Type B pancreatic cell (in vitro differentiated cells): ENCODE data around the gene TTC36. TPM values are rescaled to one million over a fixed set of nuclear protein-coding genes. Genes with fewer than 3 reads are reported as not detected.
"Not testable (repeated sequence)": the region's sequence is repeated elsewhere in the genome, so short reads cannot be mapped to it uniquely, and the experiment has no call there.

Experiments used
- DNase-seq: peaks from one replicate; pipeline ENCODE4 v3.0.0; 2021; ENCODE audit warnings: mixed read lengths; ENCODE audit not compliant: unreplicated experiment; ENCODE audit errors: extremely low spot score
- H3K27ac Mint-ChIP-seq: 2 replicates; pipeline ENCODE4 v1.8.0; 2021; ENCODE audit warnings: mild to moderate bottlenecking, mixed read lengths
- H3K27me3 Mint-ChIP-seq: 2 replicates; pipeline ENCODE4 v1.8.0; 2021; ENCODE audit warnings: mixed read lengths
- H3K36me3 Mint-ChIP-seq: 2 replicates; pipeline ENCODE4 v1.8.0; 2021; ENCODE audit warnings: mixed read lengths
- H3K4me1 Mint-ChIP-seq: one replicate; pipeline ENCODE4 v1.8.0; 2021; ENCODE audit warnings: mixed read lengths; ENCODE audit not compliant: unreplicated experiment
- H3K4me3 Mint-ChIP-seq: 2 replicates; pipeline ENCODE4 v1.8.0; 2021; ENCODE audit warnings: mild to moderate bottlenecking, mixed read lengths
- H3K9me3 Mint-ChIP-seq: 2 replicates; pipeline ENCODE4 v1.8.0; 2021; ENCODE audit warnings: mixed read lengths
- CTCF ChIP-seq: fragments of 200-600 bp; sonication (generic); conservative IDR thresholded peaks from 2 replicates; pipeline ENCODE4 v1.5.0; 2021; ENCODE audit warnings: antibody characterized with exemption, mild to moderate bottlenecking
- total RNA-seq: library from RNA; stranded (reverse); gene quantifications from 2 replicates; pipeline ENCODE4 v1.2.1, GENCODE V29; 2021; ENCODE audit warnings: low replicate concordance

TTC36 gene
- total RNA-seq, 1 donor from 2014 or later = 1.6 TPM

- H3K27ac Mint-ChIP-seq = peak within 1 kb of the TSS; percentile 98
- peak; percentile 82 for DNase-seq
- no peaks in the 10 kb centered on the region for H3K9me3 Mint-ChIP-seq
- H3K4me1 Mint-ChIP-seq = peaks cover 35% of the 10 kb centered on the region
- no peaks in the 10 kb centered on the region for H3K27me3 Mint-ChIP-seq
- no peak for TF ChIP-seq CTCF
- peaks cover 4% of the 10 kb centered on the region for H3K36me3 Mint-ChIP-seq
- peak within 1 kb of the TSS; percentile 98 for H3K4me3 Mint-ChIP-seq
These were observed 45.0 kb downstream of the TTC36 start, which contains the start of gene ARCN1 for GRCh38 chr11:118572061-118572980. TSS of gene ARCN1 (plus strand) at chr11:118572409. CDS start at chr11:118572548, 139 bp downstream.

- peaks cover 4% of the 10 kb centered on the region for H3K36me3 Mint-ChIP-seq
- TF ChIP-seq CTCF = no peak
- H3K9me3 Mint-ChIP-seq = no peaks in the 10 kb centered on the region
- DNase-seq = peak; percentile 51
- H3K4me3 Mint-ChIP-seq = peak overlapping the region; percentile 98
- H3K4me1 Mint-ChIP-seq = peaks cover 39% of the 10 kb centered on the region
- no peaks in the 10 kb centered on the region for H3K27me3 Mint-ChIP-seq
- H3K27ac Mint-ChIP-seq = peak overlapping the region; percentile 98
These were observed 45.8 kb downstream of the TTC36 start for GRCh38 chr11:118572981-118573550.

GRCh38 chr11:118574636-118575035 lies 47.4 kb downstream of the TTC36 start:
- TF ChIP-seq CTCF = no peak
- Mint-ChIP-seq H3K4me1 (peaks cover 39% of the 10 kb centered on the region), H3K27me3 (no peaks in the 10 kb centered on the region), H3K4me3 (peak overlapping the region; percentile 74), H3K27ac (no peak overlapping the region), H3K9me3 (no peaks in the 10 kb centered on the region), H3K36me3 (peaks cover 4% of the 10 kb centered on the region)
- no peak for DNase-seq

GRCh38 chr11:118577995-118578394 lies 50.7 kb downstream of the TTC36 start:
- not testable (repeated sequence) for H3K36me3 Mint-ChIP-seq, H3K27ac Mint-ChIP-seq, DNase-seq, H3K27me3 Mint-ChIP-seq, H3K9me3 Mint-ChIP-seq, H3K4me3 Mint-ChIP-seq
- H3K4me1 Mint-ChIP-seq = peaks cover 33% of the 10 kb centered on the region

Other genes with a start within 250 kb of the TTC36 start
- not detected in 2 replicates for gene CD3E, start 222.7 kb upstream of the TTC36 start, total RNA-seq
- gene CD3D, start 184.8 kb upstream of the TTC36 start, total RNA-seq = not detected in 2 replicates
- 0.21 TPM in 1 of 2 replicates, not detected in the other for gene CD3G, start 183.1 kb upstream of the TTC36 start, total RNA-seq
- 42.5 and 43.6 TPM in 2 replicates for gene UBE4A, start 167.9 kb upstream of the TTC36 start, total RNA-seq
- 207 and 263 TPM in 2 replicates for gene ATP5MG, start 125.9 kb upstream of the TTC36 start, total RNA-seq
- 45.5 and 71.1 TPM in 2 replicates for gene KMT2A, start 91.0 kb upstream of the TTC36 start, total RNA-seq
- gene TMEM25, start 3.7 kb downstream of the TTC36 start, total RNA-seq = 35.8 and 47.3 TPM in 2 replicates
- gene IFT46, start 38.5 kb downstream of the TTC36 start, total RNA-seq = 18.9 and 28.7 TPM in 2 replicates
- 139 and 175 TPM in 2 replicates for gene ARCN1, start 44.9 kb downstream of the TTC36 start, total RNA-seq
- gene PHLDB1, start 80.1 kb downstream of the TTC36 start, total RNA-seq = 21.2 and 63.1 TPM in 2 replicates
- 0.33 and 0.41 TPM in 2 replicates for gene TREH, start 152.2 kb downstream of the TTC36 start, total RNA-seq